Stimulated activated CD4-positive, alpha-beta T cell treated with anti-CD3 and anti-CD28 coated beads, Interleukin-4, amount 100 ng/mL, for 24 hours (primary cell): ENCODE results near the gene KPRP.

Experiments used
- DNase-seq: peaks from one replicate; pipeline ENCODE4 v3.0.0-alpha.2; 2020

Gene KPRP, protein sequence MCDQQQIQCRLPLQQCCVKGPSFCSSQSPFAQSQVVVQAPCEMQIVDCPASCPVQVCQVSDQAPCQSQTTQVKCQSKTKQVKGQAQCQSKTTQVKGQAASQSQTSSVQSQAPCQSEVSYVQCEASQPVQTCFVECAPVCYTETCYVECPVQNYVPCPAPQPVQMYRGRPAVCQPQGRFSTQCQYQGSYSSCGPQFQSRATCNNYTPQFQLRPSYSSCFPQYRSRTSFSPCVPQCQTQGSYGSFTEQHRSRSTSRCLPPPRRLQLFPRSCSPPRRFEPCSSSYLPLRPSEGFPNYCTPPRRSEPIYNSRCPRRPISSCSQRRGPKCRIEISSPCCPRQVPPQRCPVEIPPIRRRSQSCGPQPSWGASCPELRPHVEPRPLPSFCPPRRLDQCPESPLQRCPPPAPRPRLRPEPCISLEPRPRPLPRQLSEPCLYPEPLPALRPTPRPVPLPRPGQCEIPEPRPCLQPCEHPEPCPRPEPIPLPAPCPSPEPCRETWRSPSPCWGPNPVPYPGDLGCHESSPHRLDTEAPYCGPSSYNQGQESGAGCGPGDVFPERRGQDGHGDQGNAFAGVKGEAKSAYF

DNA sequence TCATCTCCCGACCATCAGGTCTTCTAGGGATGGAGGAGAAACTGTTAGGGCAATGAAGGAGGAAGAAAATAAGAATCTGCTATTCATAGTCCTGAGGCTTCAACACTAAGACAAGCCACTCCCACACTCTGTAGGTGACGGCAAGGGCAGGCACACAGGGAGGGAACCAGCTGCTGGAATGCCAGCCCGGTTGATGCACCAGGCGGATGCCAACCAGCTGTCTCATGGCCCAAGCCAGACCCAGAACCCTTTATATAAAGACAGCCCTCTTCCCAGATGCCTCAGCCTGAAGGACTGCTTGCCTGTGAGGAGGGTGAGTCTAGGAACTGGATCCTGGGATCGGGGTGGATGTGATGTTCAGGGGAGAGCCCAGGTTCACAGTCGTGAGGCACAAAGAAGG lies at the start of gene KPRP:
KPRP (plus strand) TSS at position 279 of the 400 bp plus-strand sequence. CDS start 1,564 bp downstream, outside the sequence.
- no peak for DNase-seq

DNA sequence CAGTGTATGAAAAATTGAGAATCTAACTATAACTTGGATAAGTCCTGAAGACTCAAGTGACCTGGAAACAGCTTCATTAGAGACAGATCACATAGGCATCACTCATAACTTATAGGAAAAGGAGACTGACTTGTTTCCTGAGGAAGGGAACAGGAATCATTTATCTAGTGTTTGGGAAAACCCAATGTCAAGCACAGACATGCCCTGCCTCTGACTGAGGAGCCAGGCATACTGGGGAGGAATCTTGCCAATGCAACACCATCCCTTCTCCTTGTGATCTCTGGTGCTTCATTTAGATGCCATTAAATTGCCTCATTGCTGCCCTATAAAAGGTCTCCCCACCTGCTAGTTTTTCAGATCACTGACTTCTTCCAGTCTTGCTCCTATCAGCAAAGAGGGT lies 39.6 kb upstream of the KPRP start:
- DNase-seq, result no peak

DNA sequence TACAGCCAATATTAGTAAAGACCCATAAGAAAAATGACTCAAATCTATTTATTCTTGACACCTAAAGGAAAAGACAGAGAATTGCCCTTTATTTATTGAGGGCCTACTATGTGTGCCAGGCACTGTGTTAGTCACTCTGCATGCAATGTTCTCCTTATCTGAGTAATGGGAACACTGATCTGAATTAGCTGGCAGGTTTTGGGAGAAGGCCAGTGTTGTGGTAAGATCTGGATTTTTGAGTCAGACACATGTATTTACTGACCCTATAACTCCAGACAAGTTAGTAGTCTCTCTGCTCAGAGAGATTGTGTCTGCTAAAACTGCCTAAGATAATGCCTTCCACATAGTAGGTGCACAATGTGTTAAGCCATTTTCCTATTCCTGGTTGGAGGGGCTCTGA lies 32.6 kb upstream of the KPRP start:
- DNase-seq, result no peak

DNA sequence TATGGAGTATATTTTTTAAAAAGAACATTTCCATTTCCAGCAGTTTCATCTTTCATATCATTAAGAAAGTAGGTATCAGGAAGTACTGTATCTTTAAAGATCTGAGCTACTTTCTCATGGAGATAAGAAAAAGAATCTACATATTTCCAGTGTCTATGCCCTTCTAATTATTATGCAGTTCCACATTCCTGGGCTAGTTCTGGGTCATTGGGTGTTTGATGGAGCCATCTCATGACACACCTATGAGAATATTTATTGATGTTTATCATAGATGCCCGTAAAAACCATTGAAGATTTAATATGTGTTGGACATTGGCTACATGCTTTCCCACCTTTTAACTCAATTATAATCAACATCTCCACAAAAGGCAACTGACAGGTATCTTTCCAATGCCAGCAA lies 28.8 kb upstream of the KPRP start:
- DNase-seq, result no peak

DNA sequence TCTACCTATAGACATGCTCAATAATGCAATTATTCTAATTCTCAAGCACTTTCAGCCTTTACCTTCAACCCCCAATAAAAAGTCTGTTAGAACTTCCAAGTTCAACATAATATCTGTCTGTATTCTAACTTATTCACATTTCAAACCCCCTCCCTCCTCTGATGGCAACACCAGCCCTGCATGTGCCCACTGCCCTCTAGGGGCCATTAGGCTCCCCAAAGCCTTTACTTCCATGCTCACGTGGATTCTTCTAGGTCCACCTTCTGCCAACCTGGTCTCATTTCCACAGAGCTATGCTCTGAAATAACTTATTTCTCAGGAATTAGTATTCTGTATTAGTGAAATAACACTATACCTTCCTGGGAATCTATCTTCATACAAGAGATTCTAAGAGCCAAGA lies 22.2 kb upstream of the KPRP start:
- DNase-seq, result no peak

DNA sequence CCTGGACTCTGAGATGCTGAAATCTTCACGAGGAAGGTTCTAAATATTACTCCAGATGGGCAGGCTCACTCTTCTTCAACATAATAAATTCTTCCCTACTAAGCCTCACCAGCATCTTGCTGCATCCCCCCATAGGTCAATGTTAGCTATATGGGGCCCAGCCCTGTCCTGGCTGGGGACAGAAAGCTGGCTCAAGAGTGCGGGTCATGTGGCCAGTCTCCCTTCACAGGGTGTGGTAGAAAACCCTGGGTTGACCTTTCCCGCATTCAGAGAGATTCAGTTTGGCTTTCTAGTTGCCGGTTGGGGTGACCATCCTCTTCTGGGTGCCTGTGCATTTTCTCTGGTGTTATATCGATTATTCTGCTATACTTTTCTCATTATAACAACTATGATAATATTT lies 19.8 kb upstream of the KPRP start:
- DNase-seq, result no peak

DNA sequence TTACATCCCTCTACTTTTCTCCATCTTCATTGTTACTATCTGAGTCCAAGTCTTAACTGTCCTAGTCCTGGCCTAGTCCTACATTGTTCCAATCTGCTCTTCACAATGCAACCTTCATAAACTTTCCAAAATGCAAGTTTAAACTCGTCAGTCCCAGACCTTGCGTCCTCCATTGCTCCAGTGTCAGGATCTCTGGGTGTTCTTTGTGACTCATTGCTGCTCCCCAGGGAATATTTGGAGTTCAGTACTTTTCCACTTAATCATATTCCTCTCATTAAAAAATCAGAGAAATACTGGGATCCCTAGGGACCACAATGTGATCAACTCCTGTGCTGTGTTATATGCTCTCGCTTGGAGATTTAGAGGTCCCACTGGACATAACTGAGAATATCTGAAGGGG lies 18.0 kb upstream of the KPRP start:
- no peak for DNase-seq

DNA sequence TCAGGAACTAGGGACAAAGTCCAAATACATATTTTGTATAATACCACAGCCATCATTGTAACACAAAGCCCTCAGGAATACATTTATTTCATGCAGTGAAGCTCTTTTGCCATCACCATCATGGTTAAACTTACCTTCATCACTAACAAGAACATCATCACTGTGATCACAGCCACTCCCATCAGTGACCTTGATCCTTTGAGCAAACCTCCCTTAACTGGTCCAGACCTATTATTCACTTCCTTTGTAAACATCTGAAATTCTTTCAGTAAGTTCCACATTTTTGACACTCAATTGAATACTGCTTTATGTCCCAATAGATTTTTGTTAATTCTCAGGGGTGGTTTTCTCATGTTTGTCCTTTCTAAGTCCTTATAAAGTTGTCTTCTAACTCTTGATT lies 16.2 kb upstream of the KPRP start:
- DNase-seq, result no peak

DNA sequence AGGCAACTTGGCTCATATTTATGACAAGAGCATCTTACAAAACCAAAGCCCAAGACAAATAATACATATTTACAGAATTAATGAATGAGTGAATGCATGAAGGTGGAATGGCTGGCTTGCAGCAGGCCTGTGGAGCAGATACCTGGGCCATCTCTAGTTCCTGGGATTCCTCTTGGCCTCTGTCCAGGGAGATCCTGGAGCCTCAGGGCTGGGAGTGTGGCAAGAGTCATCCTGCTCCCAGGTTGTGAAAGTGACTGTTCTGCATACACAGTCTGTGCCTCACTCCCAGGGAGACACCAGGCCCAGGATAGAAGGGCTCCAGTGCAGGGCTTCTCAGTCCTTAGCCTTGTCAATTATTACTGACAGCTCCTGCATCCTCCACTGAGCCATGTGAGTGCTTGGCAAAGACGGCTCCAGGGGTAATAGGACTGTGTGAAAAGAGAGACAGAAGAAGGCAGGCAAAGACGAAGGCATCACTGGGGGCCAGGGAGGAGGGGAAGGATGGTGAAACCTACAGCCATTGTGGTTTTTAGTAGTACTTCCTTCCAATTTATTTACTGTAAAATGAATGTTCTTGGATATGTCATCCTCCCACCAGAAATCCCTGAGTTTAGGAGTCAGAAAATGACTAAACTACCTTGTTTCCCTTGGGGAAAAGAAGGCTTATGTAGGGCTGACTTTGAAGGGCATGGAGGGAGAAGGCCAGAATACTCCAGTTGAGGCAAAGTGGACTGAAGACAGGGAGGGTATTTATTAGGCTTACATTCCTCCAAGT lies 14.3 kb upstream of the KPRP start:
- DNase-seq, result no peak

DNA sequence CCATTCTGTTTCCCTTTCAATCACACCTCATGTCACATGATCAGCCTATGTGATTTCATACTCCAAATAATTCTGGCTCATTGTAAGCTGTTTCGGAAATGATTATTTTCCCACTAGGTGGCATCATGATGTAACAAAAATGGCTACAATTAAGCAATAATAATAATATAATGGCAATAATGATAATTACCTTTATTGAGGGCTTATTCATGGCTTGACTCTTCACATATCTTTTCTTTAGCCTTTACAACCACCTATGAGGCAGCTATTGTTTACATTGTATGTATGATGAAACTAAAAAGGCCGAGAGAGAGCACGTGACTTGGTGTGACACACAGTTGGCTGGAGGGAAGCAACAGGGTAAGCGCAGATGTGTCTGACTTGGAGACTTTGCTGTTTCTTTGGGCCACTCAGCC lies 12.5 kb upstream of the KPRP start:
- no peak for DNase-seq

DNA sequence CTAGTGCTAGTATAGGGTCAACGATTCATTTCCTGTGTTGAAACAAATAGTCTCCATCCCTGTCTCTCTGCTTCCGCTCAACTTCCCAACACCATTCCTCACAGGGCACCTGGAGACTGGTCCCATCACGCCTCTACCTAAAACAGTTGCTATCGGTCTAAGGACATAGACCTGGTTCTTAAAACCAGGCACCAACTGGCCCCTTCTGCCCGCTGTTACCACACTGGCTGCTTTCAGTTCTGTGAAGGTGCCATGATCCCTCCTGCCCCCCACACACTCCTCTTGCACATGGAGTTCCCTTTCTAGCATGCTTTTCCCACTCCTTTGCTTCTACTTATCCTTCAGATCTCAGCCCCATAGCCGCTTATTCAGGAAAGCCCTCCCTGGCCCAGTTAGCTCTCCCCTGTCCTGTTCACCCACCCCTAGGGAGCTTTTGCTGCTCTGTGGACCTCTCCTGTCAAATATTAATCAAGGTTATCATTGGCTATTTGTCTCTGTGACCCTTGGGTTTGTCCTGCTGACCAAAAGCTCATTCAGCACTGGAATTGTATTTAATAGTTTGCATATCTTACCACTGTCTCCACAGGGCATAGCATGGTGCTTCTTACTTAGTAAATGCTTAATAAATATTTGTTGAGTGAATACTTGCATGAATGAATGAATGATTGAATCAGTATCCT lies 11.9 kb upstream of the KPRP start:
- no peak for DNase-seq

DNA sequence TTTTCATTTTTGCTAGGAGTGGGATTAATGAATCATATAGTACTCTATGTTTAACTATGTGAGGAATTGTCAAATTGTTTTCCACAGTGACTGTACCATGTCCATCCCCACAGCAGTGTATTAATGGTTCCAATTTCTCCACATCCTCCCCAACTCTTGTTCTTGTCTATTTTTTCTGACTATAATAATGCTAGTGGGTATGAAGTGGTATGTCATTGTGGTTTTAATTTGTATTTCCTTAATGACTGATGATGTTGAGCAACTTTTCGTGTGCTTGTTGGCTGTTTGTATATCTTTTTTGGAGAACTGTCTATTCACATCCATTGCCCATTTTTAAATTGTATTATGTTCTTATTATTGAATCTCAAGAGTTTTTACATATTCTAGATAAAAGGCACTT lies 10.0 kb upstream of the KPRP start:
- DNase-seq, result no peak

DNA sequence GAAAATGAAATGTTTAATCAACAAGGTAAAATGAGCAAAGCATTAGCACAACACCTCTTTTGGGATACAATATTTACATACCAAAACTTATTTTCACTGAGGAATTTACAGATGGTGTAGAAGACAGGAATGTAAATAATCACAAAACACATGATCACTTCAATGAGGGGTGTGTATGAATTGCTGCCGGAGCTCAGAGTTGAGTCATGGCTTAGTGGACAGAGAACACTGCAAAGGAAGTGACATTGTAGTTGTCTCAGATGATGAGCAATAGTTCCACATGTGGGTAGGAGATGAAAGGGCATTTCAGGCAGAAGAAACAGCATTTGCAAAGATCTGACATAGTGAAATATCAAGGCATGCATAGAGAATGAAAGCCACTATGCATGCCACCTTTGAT lies 5.6 kb upstream of the KPRP start:
- no peak for DNase-seq

DNA sequence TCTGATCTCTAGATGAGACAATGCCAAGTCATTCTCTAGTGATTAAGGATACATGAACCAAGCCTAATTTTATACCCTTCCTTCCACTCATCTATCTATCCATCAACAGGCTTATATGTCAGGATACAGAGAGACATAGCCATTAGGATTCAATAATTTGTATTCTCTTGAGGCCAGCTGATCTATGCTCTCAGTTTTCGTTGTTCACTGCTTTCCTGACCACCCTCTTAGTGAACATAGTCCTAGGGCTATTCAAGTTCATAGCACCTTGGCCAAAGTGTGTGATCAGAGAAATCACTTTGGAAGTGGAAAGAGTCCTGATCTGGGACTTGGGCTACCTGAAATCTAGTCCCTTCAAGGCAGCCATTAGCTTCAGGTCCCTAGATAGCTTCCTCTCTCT lies 4.2 kb upstream of the KPRP start:
- no peak for DNase-seq

DNA sequence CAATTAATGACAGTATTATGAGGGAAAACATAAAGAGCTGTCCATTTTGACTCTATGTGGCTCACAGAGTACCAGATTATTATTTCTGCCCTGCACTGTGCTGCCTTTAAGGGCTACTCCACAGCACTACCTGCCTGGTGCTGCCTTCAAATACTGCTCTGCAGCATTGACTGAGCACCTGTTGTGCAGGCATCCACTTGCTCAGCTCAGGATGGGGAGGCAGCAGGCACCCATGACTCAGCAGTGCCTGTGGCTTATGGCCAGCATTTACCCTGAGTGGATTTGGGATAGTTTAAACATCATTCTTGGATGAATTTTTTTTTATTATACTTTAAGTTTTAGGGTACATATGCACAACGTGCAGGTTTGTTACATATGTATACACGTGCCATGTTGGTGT lies 953 bp upstream of the KPRP start:
- no peak for DNase-seq

DNA sequence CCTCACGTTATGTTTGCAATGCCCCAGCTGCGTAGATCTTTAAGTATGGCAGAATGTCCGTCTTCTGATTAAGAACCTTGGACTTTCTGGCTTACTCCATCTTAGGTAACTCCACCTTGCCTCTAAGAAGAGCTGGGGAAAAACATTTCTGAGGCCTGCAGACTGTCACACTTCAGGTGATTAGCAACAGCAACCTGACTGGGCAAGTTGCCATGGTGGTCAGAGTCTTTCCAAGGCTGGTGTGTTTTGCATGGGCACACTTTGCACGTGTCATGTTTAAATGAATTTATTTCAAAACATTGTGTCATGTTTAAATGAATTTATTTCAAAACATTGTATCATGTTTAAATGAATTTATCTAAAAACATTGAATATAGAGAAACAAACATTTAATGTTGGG lies 811 bp downstream of the KPRP start:
- DNase-seq, result no peak

DNA sequence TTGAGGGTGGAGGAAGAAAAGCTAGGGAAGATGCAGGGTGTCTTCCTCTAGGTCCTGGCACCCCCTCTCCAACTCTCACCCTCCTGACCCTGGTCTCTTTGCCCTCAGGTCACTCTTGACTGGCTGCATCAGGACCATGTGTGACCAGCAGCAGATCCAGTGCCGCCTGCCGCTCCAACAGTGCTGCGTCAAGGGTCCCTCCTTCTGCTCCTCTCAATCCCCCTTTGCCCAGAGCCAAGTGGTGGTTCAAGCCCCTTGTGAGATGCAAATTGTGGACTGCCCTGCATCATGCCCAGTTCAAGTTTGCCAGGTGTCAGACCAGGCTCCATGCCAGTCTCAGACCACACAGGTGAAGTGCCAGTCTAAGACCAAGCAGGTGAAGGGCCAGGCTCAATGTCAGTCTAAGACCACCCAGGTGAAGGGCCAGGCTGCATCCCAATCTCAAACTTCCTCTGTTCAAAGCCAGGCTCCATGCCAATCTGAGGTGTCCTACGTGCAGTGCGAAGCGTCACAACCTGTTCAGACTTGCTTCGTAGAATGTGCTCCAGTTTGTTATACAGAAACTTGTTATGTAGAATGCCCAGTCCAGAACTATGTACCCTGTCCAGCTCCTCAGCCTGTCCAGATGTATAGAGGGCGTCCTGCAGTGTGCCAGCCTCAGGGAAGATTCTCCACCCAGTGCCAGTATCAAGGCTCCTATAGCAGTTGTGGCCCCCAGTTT lies 1.8 kb downstream of the KPRP start:
- DNase-seq, result no peak

DNA sequence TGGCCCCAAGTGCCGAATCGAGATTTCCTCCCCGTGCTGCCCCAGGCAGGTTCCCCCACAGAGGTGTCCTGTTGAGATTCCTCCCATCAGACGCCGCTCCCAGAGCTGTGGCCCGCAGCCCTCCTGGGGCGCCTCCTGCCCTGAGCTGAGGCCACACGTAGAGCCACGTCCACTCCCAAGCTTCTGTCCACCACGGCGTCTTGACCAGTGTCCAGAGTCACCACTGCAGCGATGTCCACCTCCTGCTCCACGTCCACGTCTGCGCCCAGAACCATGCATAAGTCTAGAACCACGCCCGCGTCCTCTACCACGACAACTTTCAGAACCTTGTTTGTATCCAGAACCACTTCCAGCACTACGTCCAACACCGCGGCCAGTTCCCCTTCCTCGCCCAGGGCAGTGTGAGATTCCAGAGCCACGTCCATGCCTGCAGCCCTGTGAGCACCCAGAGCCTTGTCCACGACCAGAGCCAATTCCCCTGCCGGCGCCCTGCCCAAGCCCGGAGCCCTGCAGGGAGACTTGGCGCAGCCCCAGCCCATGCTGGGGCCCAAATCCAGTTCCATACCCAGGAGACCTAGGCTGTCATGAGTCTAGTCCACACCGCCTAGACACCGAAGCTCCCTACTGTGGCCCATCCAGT lies 2.8 kb downstream of the KPRP start:
- DNase-seq, result no peak

DNA sequence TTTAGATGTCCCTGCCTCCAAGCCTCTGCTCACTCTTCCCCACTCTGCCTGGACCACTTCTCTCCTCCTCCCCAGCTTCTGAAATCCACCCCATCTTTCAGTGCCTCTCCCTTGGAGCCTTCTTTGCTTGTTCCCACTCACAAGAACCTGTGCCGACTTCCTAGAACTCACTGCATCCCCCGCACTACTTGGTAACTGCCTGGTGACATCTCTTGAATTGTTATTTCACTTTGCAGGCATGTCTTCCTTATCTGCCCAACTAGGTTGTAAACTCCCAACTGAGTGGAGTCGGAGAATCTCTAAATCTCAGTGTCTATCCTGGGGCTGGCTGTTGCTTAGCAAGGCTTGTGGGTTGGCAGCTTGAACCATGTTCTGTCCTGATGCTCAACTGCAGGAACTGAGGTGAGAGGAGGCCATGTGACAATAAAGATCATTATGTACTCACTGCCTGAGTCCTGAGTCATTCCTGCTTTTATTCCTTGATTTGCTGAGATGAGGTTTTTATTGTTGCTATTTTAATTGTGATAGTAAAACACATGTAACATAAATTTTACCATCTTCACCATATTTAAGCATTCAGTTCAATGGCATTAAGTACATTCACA lies 3.9 kb downstream of the KPRP start:
- no peak for DNase-seq

DNA sequence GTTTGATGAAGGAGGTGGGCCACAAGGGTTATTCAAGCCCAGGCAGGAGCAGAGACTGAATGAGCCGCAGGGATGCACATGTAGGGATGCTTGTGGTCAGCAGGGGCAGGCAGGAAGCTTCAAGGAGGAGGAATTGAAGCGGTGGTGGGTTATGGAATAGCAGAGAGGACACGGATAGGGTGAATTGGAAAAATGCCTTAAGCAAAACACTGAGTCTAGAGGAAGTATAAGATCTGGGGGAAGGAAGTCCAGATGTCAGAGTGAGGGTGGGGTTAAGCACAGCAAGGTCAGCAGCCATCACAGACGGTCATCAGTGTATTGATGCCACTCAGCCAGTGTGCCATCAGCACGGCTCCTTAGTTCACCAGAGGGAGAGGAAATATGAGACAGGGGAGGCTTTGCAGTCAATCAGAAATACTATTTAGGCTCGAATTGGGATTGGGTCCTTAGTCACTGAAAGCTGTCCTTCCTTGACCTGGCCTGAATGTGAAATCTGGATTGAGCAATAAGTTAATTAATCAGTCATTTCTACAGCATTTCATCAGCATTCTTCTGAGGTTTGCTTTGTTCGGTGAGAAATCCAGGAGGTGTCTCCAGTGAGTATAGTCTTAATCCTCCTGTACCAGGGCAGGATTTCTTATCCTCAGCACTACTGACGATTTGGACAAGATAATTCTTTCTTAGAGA lies 11.2 kb downstream of the KPRP start:
- DNase-seq, result no peak

DNA sequence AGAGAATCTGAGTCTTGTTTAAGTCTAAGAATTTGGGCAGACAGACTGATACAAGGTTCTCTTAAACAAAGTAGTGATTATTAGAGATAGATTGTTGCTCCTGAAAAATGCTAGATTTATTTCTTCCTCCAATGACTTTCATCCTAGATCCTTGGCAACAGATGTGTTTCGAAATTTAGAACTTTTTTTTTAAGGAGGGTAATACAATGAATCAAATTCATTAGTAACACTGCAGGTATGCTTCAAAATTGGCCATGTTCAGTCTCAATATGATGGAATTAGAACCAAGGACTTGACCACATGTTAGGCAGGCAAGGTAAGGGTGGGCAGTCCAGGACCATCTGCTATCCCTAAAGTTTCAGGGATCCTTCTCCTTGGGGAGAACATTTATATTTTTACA lies 12.6 kb downstream of the KPRP start:
- DNase-seq, result no peak
